HAP-1 (cell line): ENCODE data around the gene TOR1AIP2.

ENCODE experiments used
- DNase-seq, 2 experiments: peaks; one replicate each; pipeline ENCODE4 v3.0.0-alpha.2; 2016 to 2020; ENCODE audit warnings: low spot score in 2 of 2
- H3K27me3 ChIP-seq: fragments of 250-450 bp; sonication (Bioruptor Pico); 2 replicates; pipeline ENCODE4 v1.5.1; 2020; ENCODE audit warnings: low read depth, mild to moderate bottlenecking, moderate library complexity
- H3K36me3 ChIP-seq: fragments of 250-450 bp; sonication (Bioruptor Pico); replicated peaks from 2 replicates; pipeline ENCODE4 v1.5.1; 2020; ENCODE audit warnings: mild to moderate bottlenecking
- H3K4me1 ChIP-seq: fragments of 250-450 bp; sonication (Bioruptor Pico); 2 replicates; pipeline ENCODE4 v1.5.1; 2020; ENCODE audit warnings: mild to moderate bottlenecking
- H3K4me3 ChIP-seq: fragments of 250-450 bp; sonication (Bioruptor Pico); 2 replicates; pipeline ENCODE4 v1.5.1; 2020; ENCODE audit warnings: mild to moderate bottlenecking, moderate library complexity
- H3K9me3 ChIP-seq: fragments of 250-450 bp; sonication (Bioruptor Pico); 2 replicates; pipeline ENCODE4 v1.5.1; 2020; ENCODE audit warnings: mild to moderate bottlenecking, moderate library complexity
- in situ Hi-C: fragments of 300-500 bp; cut with MboI; formaldehyde crosslinking; loops from 3 replicates; pipeline ENCODE4 v1.14.3; 2020; ENCODE audit warnings: low sequenced_read_pairs, inconsistent platforms, mixed read lengths

Gene TOR1AIP2

GRCh38 chr1:179883745-179884138, 6.1 kb upstream of the TOR1AIP2 start:
- in situ Hi-C loops = no loop called here
- Histone ChIP-seq H3K36me3 (peaks cover 7% of the 10 kb centered on the region), H3K4me3 (peak overlapping the region; percentile 82), H3K9me3 (no peaks in the 10 kb centered on the region), H3K4me1 (peaks cover 9% of the 10 kb centered on the region), H3K27me3 (no peaks in the 10 kb centered on the region)
- peak; percentile 20 to 23 for DNase-seq

GRCh38 chr1:179883040-179883744, 5.6 kb upstream of the TOR1AIP2 start:
- in situ Hi-C loops = no loop called here

GRCh38 chr1:179882253-179883039, 4.8 kb upstream of the TOR1AIP2 start, which contains the start of gene TOR1AIP1:
TOR1AIP1 (plus strand) TSS chr1:179882285; CDS start chr1:179882503, 218 bp downstream.
- H3K36me3 ChIP-seq = peaks cover 7% of the 10 kb centered on the region
- DNase-seq = peak; percentile 91 to 97
- no peaks in the 10 kb centered on the region for H3K9me3 ChIP-seq
- peak within 1 kb of the TSS; percentile 82 for H3K4me3 ChIP-seq
- in situ Hi-C loops = no loop called here
- no peaks in the 10 kb centered on the region for H3K27me3 ChIP-seq
- H3K4me1 ChIP-seq = peaks cover 14% of the 10 kb centered on the region

More at GRCh38 chr1:179883040-179883744, 5.6 kb upstream of the TOR1AIP2 start:
- peaks cover 7% of the 10 kb centered on the region for H3K36me3 ChIP-seq
- DNase-seq = no peak
- H3K4me3 ChIP-seq = peak overlapping the region; percentile 82
- H3K9me3 ChIP-seq = no peaks in the 10 kb centered on the region
- peaks cover 10% of the 10 kb centered on the region for H3K4me1 ChIP-seq
- H3K27me3 ChIP-seq = no peaks in the 10 kb centered on the region

GRCh38 chr1:179881642-179882252, 4.1 kb upstream of the TOR1AIP2 start:
- H3K36me3 ChIP-seq = peaks cover 7% of the 10 kb centered on the region
- in situ Hi-C loops = no loop called here
- peak in 1 of 2 experiments; percentile 59 for DNase-seq
- H3K4me3 ChIP-seq = peak overlapping the region; percentile 82
- H3K4me1 ChIP-seq = peaks cover 14% of the 10 kb centered on the region
- H3K9me3 ChIP-seq = no peaks in the 10 kb centered on the region
- H3K27me3 ChIP-seq = no peaks in the 10 kb centered on the region

GRCh38 chr1:179879797-179880196, 2.2 kb upstream of the TOR1AIP2 start:
- no peak for DNase-seq
- H3K9me3 ChIP-seq = no peaks in the 10 kb centered on the region
- H3K4me3 ChIP-seq = no peak overlapping the region
- H3K27me3 ChIP-seq = no peaks in the 10 kb centered on the region
- in situ Hi-C loops = no loop called here
- peaks cover 5% of the 10 kb centered on the region for H3K36me3 ChIP-seq
- H3K4me1 ChIP-seq = peaks cover 20% of the 10 kb centered on the region

- DNase-seq = no peak
- Histone ChIP-seq H3K4me3 (peak overlapping the region; percentile 55), H3K27me3 (no peaks in the 10 kb centered on the region), H3K9me3 (no peaks in the 10 kb centered on the region), H3K36me3 (peaks cover 12% of the 10 kb centered on the region), H3K4me1 (peaks cover 15% of the 10 kb centered on the region)
- in situ Hi-C loops = no loop called here
Observed at GRCh38 chr1:179876300-179876715, 1.3 kb downstream of the TOR1AIP2 start.

- Histone ChIP-seq H3K36me3 (peaks cover 12% of the 10 kb centered on the region), H3K4me1 (peaks cover 11% of the 10 kb centered on the region), H3K27me3 (no peaks in the 10 kb centered on the region), H3K4me3 (no peak overlapping the region), H3K9me3 (no peaks in the 10 kb centered on the region)
- DNase-seq = no peak
- in situ Hi-C loops = no loop called here
Observed at GRCh38 chr1:179875596-179876299, 1.9 kb downstream of the TOR1AIP2 start.

DNA sequence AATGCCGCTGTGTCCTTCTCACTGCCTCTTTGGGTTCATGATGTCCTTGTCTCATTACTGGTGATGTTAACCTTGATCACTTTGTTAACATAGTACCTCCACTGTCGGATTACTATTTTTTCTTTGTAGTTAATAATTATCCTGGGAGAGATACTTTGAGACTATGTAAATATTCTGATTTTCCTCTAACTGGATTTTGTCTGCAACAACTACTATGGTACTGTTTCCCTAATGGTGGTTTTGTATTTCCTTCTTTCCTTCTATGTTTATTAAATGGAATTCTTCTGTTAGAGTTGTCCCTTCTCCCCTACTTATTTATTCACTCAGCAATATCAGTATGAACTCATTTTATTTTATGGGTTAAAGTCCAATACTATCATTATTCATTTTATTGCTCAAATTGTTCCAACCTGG, 4.2 kb downstream of the TOR1AIP2 start:
- Histone ChIP-seq H3K27me3 (no peaks in the 10 kb centered on the region), H3K36me3 (peaks cover 12% of the 10 kb centered on the region), H3K4me1 (peaks cover 11% of the 10 kb centered on the region), H3K9me3 (no peaks in the 10 kb centered on the region), H3K4me3 (no peak overlapping the region)
- DNase-seq = no peak
- in situ Hi-C loops = loop anchor here (5.0 kb wide), 1 partner anchor 299 kb away; no protein-coding TSS in a partner anchor

- Histone ChIP-seq H3K4me3 (no peak overlapping the region), H3K4me1 (peaks cover 6% of the 10 kb centered on the region; the same call in 1 of the 2 replicates), H3K36me3 (peaks cover 12% of the 10 kb centered on the region), H3K27me3 (no peaks in the 10 kb centered on the region), H3K9me3 (no peaks in the 10 kb centered on the region)
- in situ Hi-C loops = loop anchor here (5.0 kb wide), 1 partner anchor 300 kb away; no protein-coding TSS in a partner anchor
- no peak for DNase-seq
Observed at GRCh38 chr1:179872558-179872957, 5.0 kb downstream of the TOR1AIP2 start.

- in situ Hi-C loops = loop anchor here (5.0 kb wide), 1 partner anchor 300 kb away; no protein-coding TSS in a partner anchor
- DNase-seq = no peak
- Histone ChIP-seq H3K36me3 (peaks cover 12% of the 10 kb centered on the region), H3K9me3 (no peaks in the 10 kb centered on the region), H3K4me3 (no peak overlapping the region), H3K4me1 (peaks cover 6% of the 10 kb centered on the region; the same call in 1 of the 2 replicates), H3K27me3 (no peaks in the 10 kb centered on the region)
Observed at GRCh38 chr1:179871940-179872339, 5.7 kb downstream of the TOR1AIP2 start.

DNA sequence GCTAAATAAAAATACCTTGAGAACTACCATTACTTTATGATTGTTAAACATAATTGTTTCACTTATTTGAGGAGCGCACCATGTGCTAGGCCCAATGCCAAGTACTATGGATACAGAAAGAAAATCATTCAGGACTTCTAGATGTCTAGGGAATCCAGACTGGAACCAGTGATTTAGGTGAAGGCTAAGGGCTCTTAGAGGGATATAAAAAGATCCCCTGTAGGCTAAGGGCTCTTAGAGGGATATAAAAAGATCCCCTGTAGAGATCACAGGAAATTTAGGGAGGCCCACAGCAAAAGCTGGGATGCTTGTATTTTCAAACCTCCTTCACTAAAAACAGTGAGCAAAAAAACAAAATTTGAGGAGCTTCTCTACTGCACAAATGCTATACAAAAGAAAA, 6.7 kb downstream of the TOR1AIP2 start:
- no peak for DNase-seq
- in situ Hi-C loops = loop anchor here (5.0 kb wide), 1 partner anchor 301 kb away; no protein-coding TSS in a partner anchor
- no peaks in the 10 kb centered on the region for H3K27me3 ChIP-seq
- no peaks in the 10 kb centered on the region for H3K9me3 ChIP-seq
- H3K36me3 ChIP-seq = peaks cover 17% of the 10 kb centered on the region
- no peak overlapping the region for H3K4me3 ChIP-seq
- H3K4me1 ChIP-seq = peaks cover 2% of the 10 kb centered on the region; the same call in 1 of the 2 replicates

- peak; percentile 48 to 74 for DNase-seq
- in situ Hi-C loops = no loop called here
Observed at GRCh38 chr1:179867493-179868330, 9.9 kb downstream of the TOR1AIP2 start.

More at GRCh38 chr1:179867493-179868330, 9.9 kb downstream of the TOR1AIP2 start:
- Histone ChIP-seq H3K9me3 (no peaks in the 10 kb centered on the region), H3K36me3 (peaks cover 29% of the 10 kb centered on the region), H3K4me1 (no peaks in the 10 kb centered on the region), H3K4me3 (no peak overlapping the region), H3K27me3 (no peaks in the 10 kb centered on the region)
